AG04449 (cell line): Measurements from ENCODE around the gene PDSS1.

ENCODE experiments used
- CTCF ChIA-PET: fragments of 350-600 bp; formaldehyde crosslinking; extraction: SDS; loops from one replicate; lab custom pipeline; 2021; ENCODE audit warnings: antibody characterized with exemption; lab: Yijun Ruan, JAX
- POLR2A ChIA-PET: fragments of 400-600, 350-600 bp; formaldehyde crosslinking; extraction: SDS; loops from one replicate; lab custom pipeline; 2020; ENCODE audit warnings: antibody characterized with exemption, inconsistent platforms; lab: Yijun Ruan, JAX
- DNase-seq: peaks from one replicate; pipeline ENCODE4 v3.0.0-alpha.2; 2010; ENCODE audit warnings: low read depth, low spot score
- H3K4me3 ChIP-seq: 2 replicates; pipeline ENCODE4 v1.5.1; 2011; ENCODE audit warnings: low read depth, mild to moderate bottlenecking, control low read depth, low read length
- TF ChIP-seq, protein P1 (sequence below): IDR thresholded peaks from one replicate; pipeline ENCODE4 v1.5.1; 2011; ENCODE audit warnings: mild to moderate bottlenecking, moderate library complexity, low read length, control low read depth, inconsistent platforms; ENCODE audit not compliant: insufficient read depth; ENCODE audit errors: missing control alignments

The PDSS1 gene

DNA sequence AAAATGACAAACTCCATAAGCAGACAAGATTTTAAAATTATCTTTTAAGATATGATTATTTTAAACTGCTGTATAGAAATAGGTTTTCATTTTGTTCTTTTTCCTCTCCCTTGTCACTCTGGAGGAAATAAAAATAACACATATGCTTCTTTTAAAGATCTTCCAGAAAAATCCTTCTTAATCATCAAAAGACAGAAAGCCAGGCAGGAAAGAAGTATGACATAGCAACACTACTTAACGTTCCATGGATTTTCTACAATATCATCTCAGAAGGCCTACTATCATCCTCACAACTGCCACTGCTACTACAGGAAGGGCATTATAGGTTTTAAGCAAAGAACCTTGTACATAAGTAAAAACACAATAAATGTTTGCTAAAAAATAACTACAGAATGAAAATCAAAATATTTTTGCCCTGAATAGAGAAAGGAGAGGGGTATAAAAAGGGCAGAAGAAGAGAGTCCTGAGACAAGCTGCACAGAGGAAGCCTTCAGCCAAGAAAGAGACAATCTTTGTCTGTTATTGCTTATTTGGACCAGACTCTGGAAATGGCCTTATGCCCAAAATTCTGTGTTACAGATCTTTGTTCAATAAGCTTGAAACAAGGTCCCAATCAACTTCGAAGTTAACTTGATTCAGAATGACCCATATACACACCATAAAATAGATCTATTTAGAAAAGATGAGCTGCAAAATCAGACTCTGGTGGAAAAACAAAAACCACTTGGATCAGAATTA lies 95.4 kb downstream of the PDSS1 start:
- no peak for DNase-seq
- ChIA-PET CTCF (no interaction called here), POLR2A (no interaction called here)
- TF ChIP-seq, protein P1, sequence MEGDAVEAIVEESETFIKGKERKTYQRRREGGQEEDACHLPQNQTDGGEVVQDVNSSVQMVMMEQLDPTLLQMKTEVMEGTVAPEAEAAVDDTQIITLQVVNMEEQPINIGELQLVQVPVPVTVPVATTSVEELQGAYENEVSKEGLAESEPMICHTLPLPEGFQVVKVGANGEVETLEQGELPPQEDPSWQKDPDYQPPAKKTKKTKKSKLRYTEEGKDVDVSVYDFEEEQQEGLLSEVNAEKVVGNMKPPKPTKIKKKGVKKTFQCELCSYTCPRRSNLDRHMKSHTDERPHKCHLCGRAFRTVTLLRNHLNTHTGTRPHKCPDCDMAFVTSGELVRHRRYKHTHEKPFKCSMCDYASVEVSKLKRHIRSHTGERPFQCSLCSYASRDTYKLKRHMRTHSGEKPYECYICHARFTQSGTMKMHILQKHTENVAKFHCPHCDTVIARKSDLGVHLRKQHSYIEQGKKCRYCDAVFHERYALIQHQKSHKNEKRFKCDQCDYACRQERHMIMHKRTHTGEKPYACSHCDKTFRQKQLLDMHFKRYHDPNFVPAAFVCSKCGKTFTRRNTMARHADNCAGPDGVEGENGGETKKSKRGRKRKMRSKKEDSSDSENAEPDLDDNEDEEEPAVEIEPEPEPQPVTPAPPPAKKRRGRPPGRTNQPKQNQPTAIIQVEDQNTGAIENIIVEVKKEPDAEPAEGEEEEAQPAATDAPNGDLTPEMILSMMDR = no peak
- no peak overlapping the region for H3K4me3 ChIP-seq
